A549 (cell line): Measurements from ENCODE around the gene AUTS2.

Experiments
- BHLHE40 ChIP-seq: IDR thresholded peaks from 2 replicates; pipeline ENCODE4 v1.6.1; 2012; ENCODE audit warnings: low read depth, low read length, inconsistent platforms
- CBX2 ChIP-seq: fragments of 200-600 bp; sonication (generic); IDR thresholded peaks from 2 replicates; pipeline ENCODE4 v1.6.1; 2016; ENCODE audit warnings: low read depth, mild to moderate bottlenecking, borderline replicate concordance
- CTCF ChIP-seq: fragments of >200 bp; sonication (Bioruptor Twin); formaldehyde crosslinking; IDR thresholded peaks from 3 replicates; pipeline ENCODE4 v1.5.1; 2016
- KDM1A ChIP-seq: fragments of 200-600 bp; sonication (generic); IDR thresholded peaks from 2 replicates; pipeline ENCODE4 v1.6.1; 2016; ENCODE audit warnings: low read depth, mild to moderate bottlenecking
- MAX ChIP-seq: IDR thresholded peaks from 2 replicates; pipeline ENCODE4 v1.6.1; 2012
- NR3C1 ChIP-seq: fragments of >200 bp; sonication (Bioruptor Twin); formaldehyde crosslinking; IDR thresholded peaks from 3 replicates; pipeline ENCODE4 v1.6.1; 2017
- POLR2A ChIP-seq: IDR thresholded peaks from 2 replicates; pipeline ENCODE4 v1.6.1; 2012; ENCODE audit warnings: mild to moderate bottlenecking, low read length
- POLR2AphosphoS2 ChIP-seq: conservative IDR thresholded peaks from 2 replicates; pipeline ENCODE4 v1.6.1; 2012; ENCODE audit warnings: low read length, improper control_type of control experiment, inconsistent platforms
- REST ChIP-seq: fragments of 200-600 bp; sonication (generic); IDR thresholded peaks from 2 replicates; pipeline ENCODE4 v1.6.1; 2016; ENCODE audit warnings: antibody characterized with exemption, mild to moderate bottlenecking, moderate library complexity
- SREBF2 ChIP-seq: fragments of 450-650 bp; IDR thresholded peaks from 2 replicates; pipeline ENCODE4 v1.6.1; 2014; ENCODE audit warnings: mild to moderate bottlenecking, moderate library complexity

- TF ChIP-seq CTCF (no peak), REST (no peak), BHLHE40 (no peak), MAX (no peak), NR3C1 (no peak), POLR2A (no peak), POLR2AphosphoS2 (no peak), SREBF2 (no peak), KDM1A (no peak), CBX2 (no peak)
These were observed 1096.9 kb downstream of the AUTS2 start for GRCh38 chr7:70694971-70695794.
